ENCODE measurements around the gene CDH2.

CDH2 gene

DNA sequence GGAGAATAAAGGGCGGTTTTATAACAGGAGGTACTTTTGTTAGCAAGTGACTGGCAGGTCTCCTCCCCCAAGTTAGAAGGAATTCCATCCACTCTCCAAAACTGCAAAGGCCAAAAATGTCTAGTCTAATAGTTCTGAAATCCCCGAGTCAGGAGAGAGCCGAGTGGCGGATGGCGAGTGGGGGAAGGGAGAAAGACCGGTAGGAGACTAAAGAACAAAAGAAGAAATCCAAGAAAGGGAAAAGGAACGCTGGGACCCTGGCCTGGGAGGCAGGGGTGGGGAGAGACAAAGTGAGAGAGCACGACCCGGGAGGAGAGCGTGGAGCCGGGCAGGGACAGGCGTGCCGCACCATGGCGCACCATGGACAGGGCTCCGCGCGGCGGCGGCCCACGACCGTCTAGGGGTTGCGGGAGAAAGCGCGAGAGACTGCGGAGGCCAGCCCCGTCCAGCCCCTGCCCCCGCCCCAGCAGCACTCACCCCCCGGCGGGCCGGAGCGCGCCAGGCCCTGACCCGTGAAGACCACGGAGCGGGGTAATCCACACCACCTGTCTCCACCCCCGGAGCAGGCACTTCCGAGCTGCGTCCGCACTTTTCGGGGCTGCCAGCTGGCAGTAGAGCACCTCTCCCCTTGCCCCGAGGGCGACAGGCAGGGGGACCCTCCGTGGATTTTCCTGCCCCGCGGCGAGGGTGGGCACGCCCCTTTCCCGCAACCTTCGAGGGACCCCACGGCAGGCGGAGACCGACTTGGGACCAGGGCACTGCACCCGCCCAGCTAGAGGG is 1.6 kb downstream of the CDH2 start:
- Histone ChIP-seq H3K79me2 (ENCODE audit: low read length) (no peaks in the 10 kb centered on the region), H3K9ac (ENCODE audit: low read length) (peak overlapping the region; percentile 15; the same call in 1 of the 2 replicates), H3K4me2 (ENCODE audit: low read length) (peak overlapping the region; percentile 73; the same call in 1 of the 2 replicates), H2AFZ (ENCODE audit: low read depth, low read length) (no peak overlapping the region), H3K36me3 (replicated peaks; ENCODE audit: low read depth, low read length) (no peaks in the 10 kb centered on the region), H3K27ac (ENCODE audit: low read length) (peak overlapping the region; percentile 79), H4K20me1 (ENCODE audit: insufficient read depth, low read length) (no peaks in the 10 kb centered on the region), H3K4me1 (ENCODE audit: low read length) (peaks cover 28% of the 10 kb centered on the region), H3K9me3 (ENCODE audit: insufficient read depth, low read length) (no peaks in the 10 kb centered on the region; the same call in 1 of the 2 replicates), H3K4me3 (ENCODE audit: low read length) (no peak overlapping the region), H3K27me3 (ENCODE audit: low read depth, low read length) (no peaks in the 10 kb centered on the region)
- TF ChIP-seq, protein P1, sequence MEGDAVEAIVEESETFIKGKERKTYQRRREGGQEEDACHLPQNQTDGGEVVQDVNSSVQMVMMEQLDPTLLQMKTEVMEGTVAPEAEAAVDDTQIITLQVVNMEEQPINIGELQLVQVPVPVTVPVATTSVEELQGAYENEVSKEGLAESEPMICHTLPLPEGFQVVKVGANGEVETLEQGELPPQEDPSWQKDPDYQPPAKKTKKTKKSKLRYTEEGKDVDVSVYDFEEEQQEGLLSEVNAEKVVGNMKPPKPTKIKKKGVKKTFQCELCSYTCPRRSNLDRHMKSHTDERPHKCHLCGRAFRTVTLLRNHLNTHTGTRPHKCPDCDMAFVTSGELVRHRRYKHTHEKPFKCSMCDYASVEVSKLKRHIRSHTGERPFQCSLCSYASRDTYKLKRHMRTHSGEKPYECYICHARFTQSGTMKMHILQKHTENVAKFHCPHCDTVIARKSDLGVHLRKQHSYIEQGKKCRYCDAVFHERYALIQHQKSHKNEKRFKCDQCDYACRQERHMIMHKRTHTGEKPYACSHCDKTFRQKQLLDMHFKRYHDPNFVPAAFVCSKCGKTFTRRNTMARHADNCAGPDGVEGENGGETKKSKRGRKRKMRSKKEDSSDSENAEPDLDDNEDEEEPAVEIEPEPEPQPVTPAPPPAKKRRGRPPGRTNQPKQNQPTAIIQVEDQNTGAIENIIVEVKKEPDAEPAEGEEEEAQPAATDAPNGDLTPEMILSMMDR (IDR thresholded peaks at IDR 0.05; ENCODE audit: low read depth, low read length) = no peak
- TF ChIP-seq EZH2phosphoT487 (IDR thresholded peaks at IDR 0.05; ENCODE audit: low read depth) = no peak

DNA sequence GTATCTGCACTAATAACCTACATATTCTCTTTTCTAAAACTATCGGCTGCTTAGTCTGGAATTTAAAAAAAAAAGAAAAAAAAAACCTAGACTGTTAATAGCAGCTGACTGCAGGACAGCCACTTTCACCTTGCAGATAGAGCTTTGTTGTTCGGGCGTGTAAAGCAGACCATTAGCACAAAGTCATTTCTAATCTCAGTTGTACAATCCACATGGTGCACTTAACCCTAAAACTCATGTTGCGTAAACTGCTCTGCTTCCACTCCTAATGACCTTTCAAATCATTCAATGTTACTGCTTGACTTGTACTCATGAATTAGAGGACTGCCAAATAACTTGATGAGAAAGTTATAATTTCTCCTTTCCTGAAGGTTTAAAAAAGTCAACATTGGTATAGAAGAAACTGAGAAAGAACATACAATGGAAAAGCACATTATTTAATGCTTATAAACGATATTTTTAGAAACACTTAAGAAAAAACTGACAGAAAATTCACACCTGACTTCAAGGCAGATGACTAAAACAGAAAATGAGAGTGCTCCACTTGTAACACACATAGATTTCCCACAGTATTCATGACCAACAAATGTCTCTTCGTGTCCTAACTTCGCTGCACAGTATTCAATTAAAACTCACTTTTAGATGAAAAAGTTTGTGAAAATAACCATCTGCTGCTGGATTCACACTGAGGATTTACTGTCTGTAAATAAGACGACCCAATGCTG is 2.6 kb downstream of the CDH2 start:
- Histone ChIP-seq H3K9me3 (ENCODE audit: insufficient read depth, low read length) (no peaks in the 10 kb centered on the region; the same call in 1 of the 2 replicates), H3K4me1 (ENCODE audit: low read length) (peaks cover 38% of the 10 kb centered on the region), H2AFZ (ENCODE audit: low read depth, low read length) (peak overlapping the region; percentile 64), H3K79me2 (ENCODE audit: low read length) (no peaks in the 10 kb centered on the region), H3K9ac (ENCODE audit: low read length) (peak overlapping the region; percentile 41; the same call in 1 of the 2 replicates), H3K36me3 (replicated peaks; ENCODE audit: low read depth, low read length) (no peaks in the 10 kb centered on the region), H3K4me3 (ENCODE audit: low read length) (peak overlapping the region; percentile 50), H3K4me2 (ENCODE audit: low read length) (peak overlapping the region; percentile 73), H3K27ac (ENCODE audit: low read length) (peak overlapping the region; percentile 79), H4K20me1 (ENCODE audit: insufficient read depth, low read length) (no peaks in the 10 kb centered on the region), H3K27me3 (ENCODE audit: low read depth, low read length) (no peaks in the 10 kb centered on the region)
- TF ChIP-seq, protein P1 (IDR thresholded peaks at IDR 0.05; ENCODE audit: low read depth, low read length) = no peak
- TF ChIP-seq EZH2phosphoT487 (IDR thresholded peaks at IDR 0.05; ENCODE audit: low read depth) = no peak

- Histone ChIP-seq H3K27ac (ENCODE audit: low read length) (no peak overlapping the region), H3K27me3 (ENCODE audit: low read depth, low read length) (no peaks in the 10 kb centered on the region), H3K79me2 (ENCODE audit: low read length) (no peaks in the 10 kb centered on the region), H3K9ac (ENCODE audit: low read length) (no peak overlapping the region), H4K20me1 (ENCODE audit: insufficient read depth, low read length) (no peaks in the 10 kb centered on the region), H3K9me3 (ENCODE audit: insufficient read depth, low read length) (no peaks in the 10 kb centered on the region; the same call in 1 of the 2 replicates), H3K4me2 (ENCODE audit: low read length) (no peak overlapping the region), H2AFZ (ENCODE audit: low read depth, low read length) (no peak overlapping the region), H3K4me1 (ENCODE audit: low read length) (peaks cover 60% of the 10 kb centered on the region), H3K36me3 (replicated peaks; ENCODE audit: low read depth, low read length) (no peaks in the 10 kb centered on the region), H3K4me3 (ENCODE audit: low read length) (no peak overlapping the region)
- TF ChIP-seq, protein P1 (IDR thresholded peaks at IDR 0.05; ENCODE audit: low read depth, low read length) = no peak
- no peak for TF ChIP-seq EZH2phosphoT487 (IDR thresholded peaks at IDR 0.05; ENCODE audit: low read depth)
Measured at GRCh38 chr18:28171837-28172236, 5.1 kb downstream of the CDH2 start.

DNA sequence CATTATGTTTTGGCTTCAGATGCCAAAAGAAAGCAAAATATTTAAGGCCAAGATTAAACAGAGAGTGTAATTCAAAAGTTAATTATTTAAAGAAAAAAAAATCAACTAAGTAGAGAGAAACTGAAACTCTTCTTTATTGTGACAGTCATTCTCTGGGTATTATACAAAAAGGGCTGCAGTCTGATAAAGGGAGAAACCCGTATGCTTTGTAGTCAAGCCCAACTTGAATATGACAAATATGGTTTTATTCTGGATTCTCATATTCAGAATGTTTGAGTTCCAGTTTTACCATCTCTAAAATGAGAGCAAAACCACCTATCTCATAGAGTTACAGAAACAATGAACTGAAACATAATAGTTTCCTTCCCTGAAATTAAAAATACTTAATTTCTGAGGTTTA is 8.2 kb downstream of the CDH2 start:
- Histone ChIP-seq H3K4me3 (ENCODE audit: low read length) (peak overlapping the region; percentile 42), H3K27ac (ENCODE audit: low read length) (peak overlapping the region; percentile 87), H3K79me2 (ENCODE audit: low read length) (no peaks in the 10 kb centered on the region), H3K9me3 (ENCODE audit: insufficient read depth, low read length) (no peaks in the 10 kb centered on the region), H3K4me2 (ENCODE audit: low read length) (peak overlapping the region; percentile 62), H3K9ac (ENCODE audit: low read length) (peak overlapping the region; percentile 50), H3K36me3 (replicated peaks; ENCODE audit: low read depth, low read length) (no peaks in the 10 kb centered on the region), H3K4me1 (ENCODE audit: low read length) (peaks cover 45% of the 10 kb centered on the region), H4K20me1 (ENCODE audit: insufficient read depth, low read length) (no peaks in the 10 kb centered on the region), H2AFZ (ENCODE audit: low read depth, low read length) (no peak overlapping the region), H3K27me3 (ENCODE audit: low read depth, low read length) (no peaks in the 10 kb centered on the region)
- TF ChIP-seq, protein P1 (IDR thresholded peaks at IDR 0.05; ENCODE audit: low read depth, low read length) = no peak
